K562 treated with DMSO at 1 percent for 48 hours (cell line): ENCODE data around the gene SLC10A6. TPM values are rescaled to one million over a fixed set of nuclear protein-coding genes. Genes with fewer than 3 reads are reported as not detected.

ENCODE experiments used
- total RNA-seq: library from RNA; unstranded; fragments of 300-600 nt; gene quantifications from 2 replicates; pipeline ENCODE4 v1.2.3, GENCODE V29; 2022; ENCODE audit warnings: low replicate concordance; ENCODE audit errors: extremely low read depth

SLC10A6 gene
- not detected in 2 replicates for total RNA-seq

GRCh38 chr4:86848732-86849619, at the start of gene SLC10A6:
TSS of gene SLC10A6 (minus strand) at chr4:86849384. CDS start at chr4:86849115, 269 bp downstream.

GRCh38 chr4:86891762-86892635, 42.8 kb upstream of the SLC10A6 start, which contains the start of gene C4orf36:
TSS of gene C4orf36 (minus strand) at chr4:86892422. CDS start at chr4:86891520, 902 bp downstream.

Other genes starting within 250 kb of the SLC10A6 start
- not detected in 2 replicates for gene C4orf36, start 43.0 kb upstream of the SLC10A6 start, total RNA-seq
- not detected in 2 replicates for gene AFF1, start 85.6 kb upstream of the SLC10A6 start, total RNA-seq